Activated naive CD4-positive, alpha-beta T cell treated with Interleukin-2 at 50 U/mL for 16 hours (primary cell): ENCODE data around the gene RGL2.
"Not testable (repeated sequence)": the region's sequence is repeated elsewhere in the genome, so short reads cannot be mapped to it uniquely, and the experiment has no call there.

Source experiments
- DNase-seq: peaks from one replicate; pipeline ENCODE4 v3.0.0-alpha.2; 2020

The RGL2 gene

GRCh38 chr6:33298773-33299236, at the start of gene RGL2:
TSS of gene RGL2 (minus strand) at chr6:33298942. CDS start at chr6:33298610, 332 bp downstream.
- peak; percentile 60 for DNase-seq

- DNase-seq: no peak
These were observed 49.1 kb upstream of the RGL2 start for GRCh38 chr6:33347816-33348215.

- not testable (repeated sequence) for DNase-seq
These were observed 48.2 kb upstream of the RGL2 start for GRCh38 chr6:33346972-33347371.

- DNase-seq: peak; percentile 63
These were observed 46.3 kb upstream of the RGL2 start for GRCh38 chr6:33344701-33345697.

- DNase-seq: peak; percentile 40
These were observed 45.3 kb upstream of the RGL2 start for GRCh38 chr6:33343953-33344611.

GRCh38 chr6:33343606-33343952, 44.8 kb upstream of the RGL2 start:
- not testable (repeated sequence) for DNase-seq

- no peak for DNase-seq
These were observed 40.5 kb upstream of the RGL2 start for GRCh38 chr6:33339193-33339592.

- no peak for DNase-seq
These were observed 37.8 kb upstream of the RGL2 start for GRCh38 chr6:33336495-33336894.

GRCh38 chr6:33335916-33336315, 37.2 kb upstream of the RGL2 start:
- no peak for DNase-seq

- no peak for DNase-seq
These were observed 34.9 kb upstream of the RGL2 start for GRCh38 chr6:33333666-33334065.

GRCh38 chr6:33330736-33331135, 32.0 kb upstream of the RGL2 start:
- DNase-seq: no peak

- DNase-seq: no peak
These were observed 30.3 kb upstream of the RGL2 start for GRCh38 chr6:33329058-33329457.

GRCh38 chr6:33324125-33324524, 25.4 kb upstream of the RGL2 start:
- DNase-seq: no peak

- no peak for DNase-seq
These were observed 24.8 kb upstream of the RGL2 start for GRCh38 chr6:33323623-33323948.

GRCh38 chr6:33321227-33321626, 22.5 kb upstream of the RGL2 start:
- no peak for DNase-seq

- no peak for DNase-seq
These were observed 21.8 kb upstream of the RGL2 start for GRCh38 chr6:33320315-33321181.

- no peak for DNase-seq
These were observed 21.2 kb upstream of the RGL2 start for GRCh38 chr6:33319939-33320314.

GRCh38 chr6:33318426-33319073, 19.8 kb upstream of the RGL2 start:
- no peak for DNase-seq

GRCh38 chr6:33317669-33318425, 19.1 kb upstream of the RGL2 start, which contains the start of gene ZBTB22:
TSS of gene ZBTB22 (minus strand) at chr6:33317744. CDS start at chr6:33316916, 828 bp downstream.
- peak; percentile 96 for DNase-seq

GRCh38 chr6:33317419-33317668, 18.6 kb upstream of the RGL2 start:
- no peak for DNase-seq

GRCh38 chr6:33316603-33317418, 18.1 kb upstream of the RGL2 start:
- DNase-seq: no peak
